ENCODE measurements around the gene TNFRSF1B.

- TF ChIP-seq EZH2 (IDR thresholded peaks at IDR 0.05) (no peak), POLR2AphosphoS5 (IDR thresholded peaks at IDR 0.05; ENCODE audit: borderline replicate concordance, low read depth, low read length) (no peak)
These were observed 28.3 kb upstream of the TNFRSF1B start for GRCh38 chr1:12138196-12139168.
